GM12801 (cell line): ENCODE data around the gene PLD3.

ENCODE experiments used
- CTCF ChIP-seq: IDR thresholded peaks from one replicate; pipeline ENCODE4 v1.5.1; 2011; ENCODE audit warnings: control low read depth; ENCODE audit not compliant: insufficient read length; ENCODE audit errors: extremely low read depth

Gene PLD3

GRCh38 chr19:40424637-40425449, 76.3 kb downstream of the PLD3 start:
- TF ChIP-seq CTCF: no peak

- no peak for TF ChIP-seq CTCF
These were observed 77.2 kb downstream of the PLD3 start, which contains the start of gene SERTAD1 for GRCh38 chr19:40425450-40426287. SERTAD1 (minus strand) TSS chr19:40425992; CDS start chr19:40423546, 2,446 bp downstream.
